Measurements from ENCODE around the gene NPAS3. TPM values are rescaled to one million over a fixed set of nuclear protein-coding genes. Genes with fewer than 3 reads are reported as not detected.

Gene NPAS3
- total RNA-seq, 1 donor: 0.86 TPM

- DNase-seq (ENCODE audit: low read depth): no peak
- no peak overlapping the region for H3K4me3 ChIP-seq (ENCODE audit: low read depth, low read length)
- TF ChIP-seq, protein P1, sequence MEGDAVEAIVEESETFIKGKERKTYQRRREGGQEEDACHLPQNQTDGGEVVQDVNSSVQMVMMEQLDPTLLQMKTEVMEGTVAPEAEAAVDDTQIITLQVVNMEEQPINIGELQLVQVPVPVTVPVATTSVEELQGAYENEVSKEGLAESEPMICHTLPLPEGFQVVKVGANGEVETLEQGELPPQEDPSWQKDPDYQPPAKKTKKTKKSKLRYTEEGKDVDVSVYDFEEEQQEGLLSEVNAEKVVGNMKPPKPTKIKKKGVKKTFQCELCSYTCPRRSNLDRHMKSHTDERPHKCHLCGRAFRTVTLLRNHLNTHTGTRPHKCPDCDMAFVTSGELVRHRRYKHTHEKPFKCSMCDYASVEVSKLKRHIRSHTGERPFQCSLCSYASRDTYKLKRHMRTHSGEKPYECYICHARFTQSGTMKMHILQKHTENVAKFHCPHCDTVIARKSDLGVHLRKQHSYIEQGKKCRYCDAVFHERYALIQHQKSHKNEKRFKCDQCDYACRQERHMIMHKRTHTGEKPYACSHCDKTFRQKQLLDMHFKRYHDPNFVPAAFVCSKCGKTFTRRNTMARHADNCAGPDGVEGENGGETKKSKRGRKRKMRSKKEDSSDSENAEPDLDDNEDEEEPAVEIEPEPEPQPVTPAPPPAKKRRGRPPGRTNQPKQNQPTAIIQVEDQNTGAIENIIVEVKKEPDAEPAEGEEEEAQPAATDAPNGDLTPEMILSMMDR (IDR thresholded peaks at IDR 0.05; ENCODE audit: insufficient read depth, low read depth, low read length): no peak
Measured at GRCh38 chr14:33711194-33711593, 772.5 kb downstream of the NPAS3 start.

DNA sequence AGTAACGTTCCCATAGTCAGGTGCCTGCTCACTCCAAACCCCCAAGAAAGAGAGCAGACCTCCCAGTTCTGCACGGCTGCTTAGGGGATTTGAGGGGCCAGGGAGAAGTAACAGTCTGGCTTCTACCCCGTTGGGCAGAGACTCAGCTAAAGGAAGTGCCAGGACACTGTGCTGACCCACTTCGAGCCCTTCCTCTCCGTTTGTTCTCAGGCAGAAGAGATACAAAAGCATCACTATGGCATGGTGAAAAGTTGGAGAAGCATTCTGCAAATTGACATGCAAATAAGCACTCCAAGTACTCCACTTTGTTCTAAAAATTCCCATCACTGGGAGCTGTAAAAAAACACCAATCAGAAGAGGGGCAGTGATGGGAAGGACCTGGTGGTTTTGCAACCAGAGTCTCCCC, 773.1 kb downstream of the NPAS3 start:
- DNase-seq (ENCODE audit: low read depth): no peak
- TF ChIP-seq, protein P1 (IDR thresholded peaks at IDR 0.05; ENCODE audit: insufficient read depth, low read depth, low read length): no peak
- no peak overlapping the region for H3K4me3 ChIP-seq (ENCODE audit: low read depth, low read length)

DNA sequence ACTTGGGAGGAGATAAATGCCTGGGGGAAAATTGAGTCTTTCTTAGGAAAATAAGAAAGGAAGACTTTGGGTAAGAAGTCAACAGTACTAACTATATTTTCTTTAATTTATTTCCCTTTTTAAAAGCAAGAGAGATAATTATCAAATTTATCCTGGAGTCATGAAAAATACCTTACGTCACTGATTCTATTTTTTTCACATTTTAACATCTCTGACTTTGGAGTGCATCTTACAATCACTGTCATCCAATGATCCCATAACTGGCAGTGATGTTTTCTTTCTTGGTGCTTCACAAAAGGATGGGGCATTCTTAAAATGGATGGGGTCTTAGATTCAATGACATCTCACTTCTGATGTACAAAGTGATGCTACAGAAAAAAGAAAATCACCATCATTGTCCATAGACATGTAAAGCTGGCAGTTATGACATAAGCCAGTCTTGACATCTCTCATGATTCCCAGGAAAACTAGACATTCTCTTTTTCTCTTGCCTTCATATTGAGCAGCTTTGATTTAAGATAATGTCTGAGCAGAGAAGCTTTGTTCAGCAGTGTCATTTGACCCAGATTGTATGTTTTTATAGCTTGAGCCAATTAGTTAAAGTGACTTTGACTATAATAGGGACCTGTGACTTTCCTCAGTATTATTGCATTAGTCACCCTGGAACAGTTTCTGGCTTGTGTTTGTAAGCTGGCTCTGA, 776.0 kb downstream of the NPAS3 start:
- DNase-seq (ENCODE audit: low read depth): peak; percentile 6

GRCh38 chr14:33715227-33715528, 776.5 kb downstream of the NPAS3 start:
- H3K4me3 ChIP-seq (ENCODE audit: low read depth, low read length): no peak overlapping the region
- no peak for DNase-seq (ENCODE audit: low read depth)
- TF ChIP-seq, protein P1 (IDR thresholded peaks at IDR 0.05; ENCODE audit: insufficient read depth, low read depth, low read length): no peak

More for the DNA sequence above, 776.0 kb downstream of the NPAS3 start:
- H3K4me3 ChIP-seq (ENCODE audit: low read depth, low read length): no peak overlapping the region
- TF ChIP-seq, protein P1 (IDR thresholded peaks at IDR 0.05; ENCODE audit: insufficient read depth, low read depth, low read length): no peak

DNA sequence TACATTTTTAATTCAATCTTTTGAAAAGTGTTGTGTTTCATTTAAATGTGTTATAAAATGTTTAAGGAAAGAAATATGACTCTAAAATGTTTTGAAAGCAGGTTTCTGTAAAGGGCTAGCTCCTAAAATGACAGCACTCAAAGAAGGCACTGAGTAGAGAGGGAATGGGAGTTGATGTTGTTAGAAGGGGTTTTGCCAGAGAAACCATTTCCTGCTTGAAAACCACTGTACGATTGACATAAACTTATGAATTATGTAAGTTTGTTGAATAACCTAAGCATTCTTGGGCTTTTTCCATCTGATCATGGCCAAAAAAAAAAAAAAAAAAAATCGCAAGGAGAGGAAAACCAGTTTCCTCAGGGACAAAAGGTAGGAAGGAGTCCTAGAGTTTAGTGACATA, 778.2 kb downstream of the NPAS3 start:
- H3K4me3 ChIP-seq (ENCODE audit: low read depth, low read length): no peak overlapping the region
- no peak for DNase-seq (ENCODE audit: low read depth)
- TF ChIP-seq, protein P1 (IDR thresholded peaks at IDR 0.05; ENCODE audit: insufficient read depth, low read depth, low read length): no peak

DNA sequence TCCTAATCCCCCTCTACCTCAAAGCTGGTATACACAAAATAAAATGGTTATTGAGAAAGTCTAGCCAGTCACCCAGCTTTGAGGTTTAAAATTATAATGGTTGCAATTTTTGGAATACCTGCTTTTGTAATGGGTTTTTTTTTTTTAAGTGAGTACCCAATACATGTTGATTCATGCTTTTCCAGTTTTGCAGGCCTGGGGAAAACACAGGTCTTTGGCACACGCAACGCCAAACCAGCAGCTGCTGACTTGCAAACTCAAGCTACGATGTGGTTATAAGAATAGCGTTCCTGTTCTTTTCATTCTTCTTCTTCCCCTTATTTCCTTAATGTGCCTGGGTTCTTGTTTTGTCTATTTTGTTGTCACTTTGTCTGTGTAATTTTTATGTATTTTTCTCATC, 779.2 kb downstream of the NPAS3 start:
- TF ChIP-seq, protein P1 (IDR thresholded peaks at IDR 0.05; ENCODE audit: insufficient read depth, low read depth, low read length): no peak
- DNase-seq (ENCODE audit: low read depth): no peak
- H3K4me3 ChIP-seq (ENCODE audit: low read depth, low read length): no peak overlapping the region

GRCh38 chr14:33720284-33720787, 781.7 kb downstream of the NPAS3 start:
- TF ChIP-seq, protein P1 (IDR thresholded peaks at IDR 0.05; ENCODE audit: insufficient read depth, low read depth, low read length): no peak
- no peak for DNase-seq (ENCODE audit: low read depth)
- no peak overlapping the region for H3K4me3 ChIP-seq (ENCODE audit: low read depth, low read length)

Measured in fibroblast of villous mesenchyme (primary cell).